SK-N-SH (cell line): ENCODE results near the gene BNIP3. TPM values are rescaled to one million over a fixed set of nuclear protein-coding genes. Genes with fewer than 3 reads are reported as not detected.

ENCODE experiments used
- CTCF ChIA-PET: fragments of 300-600, 350-600 bp; formaldehyde crosslinking; extraction: SDS; loops from one replicate; lab custom pipeline; 2021; lab: Yijun Ruan, JAX
- POLR2A ChIA-PET: fragments of 350-600 bp; sonication (Branson Sonifier 250); formaldehyde crosslinking; extraction: SDS; loops from one replicate; lab custom pipeline; 2020; ENCODE audit warnings: antibody characterized with exemption, inconsistent platforms; lab: Yijun Ruan, JAX
- DNase-seq: peaks from one replicate; pipeline ENCODE4 v3.0.0; 2012
- H2AFZ ChIP-seq: fragments of 200-600 bp; sonication (generic); 2 replicates; pipeline ENCODE4 v1.8.1; 2016; ENCODE audit warnings: antibody characterized with exemption, mild to moderate bottlenecking, low read depth
- H3F3A ChIP-seq: fragments of 200-600 bp; sonication (generic); replicated peaks from 2 replicates; pipeline ENCODE3; 2016; ENCODE audit warnings: antibody characterized with exemption, mild to moderate bottlenecking; ENCODE audit not compliant: insufficient read depth
- H3K27ac ChIP-seq, 2 experiments: fragments of 200-500 bp in 1 of 2; fragments of 200-600 bp in 1 of 2; sonication (Bioruptor generic) in 1 of 2; sonication (generic), shearing (Covaris generic) in 1 of 2; 2 replicates each; pipeline versions ENCODE4 v1.5.1 to v1.6.1; 2014 to 2016; ENCODE audit warnings: low read depth in 2 of 2, inconsistent platforms in 1 of 2, low read length in 1 of 2, mild to moderate bottlenecking in 1 of 2, mixed read lengths in 1 of 2
- H3K27me3 ChIP-seq: fragments of 200-600 bp; sonication (generic), shearing (Covaris generic); 2 replicates; pipeline ENCODE4 v1.6.1; 2016; ENCODE audit warnings: mixed run types; ENCODE audit not compliant: insufficient read depth
- H3K36me3 ChIP-seq, 2 experiments: fragments of 200-500 bp in 1 of 2; fragments of 200-600 bp in 1 of 2; sonication (Bioruptor generic) in 1 of 2; sonication (generic) in 1 of 2; replicated peaks in 1 of 2; 2 replicates each; pipeline versions ENCODE3 to v1.5.1; 2014 to 2016; ENCODE audit warnings: low read length in 1 of 2, mild to moderate bottlenecking in 1 of 2; ENCODE audit not compliant: insufficient read depth in 2 of 2, control insufficient read depth in 1 of 2
- H3K4me1 ChIP-seq, 2 experiments: fragments of 200-500 bp in 1 of 2; fragments of 200-600 bp in 1 of 2; sonication (Bioruptor generic) in 1 of 2; sonication (generic), shearing (Covaris generic) in 1 of 2; 2 replicates each; pipeline versions ENCODE4 v1.5.1 to v1.6.1; 2014 to 2016; ENCODE audit warnings: low read depth in 1 of 2, low read length in 1 of 2, mixed run types in 1 of 2; ENCODE audit not compliant: insufficient read depth in 2 of 2, control insufficient read depth in 1 of 2
- H3K4me2 ChIP-seq: fragments of 200-600 bp; sonication (generic), shearing (Covaris generic); 2 replicates; pipeline ENCODE4 v1.6.1; 2017; ENCODE audit warnings: mixed run types
- H3K4me3 ChIP-seq, 2 experiments: fragments of 200-500 bp in 1 of 2; fragments of 200-600 bp in 1 of 2; sonication (Bioruptor generic) in 1 of 2; sonication (generic), shearing (Covaris generic) in 1 of 2; 2 replicates each; pipeline versions ENCODE4 v1.5.1 to v1.8.1; 2014 to 2016; ENCODE audit warnings: low read depth in 2 of 2, inconsistent platforms in 1 of 2, low read length in 1 of 2, mild to moderate bottlenecking in 1 of 2, mixed read lengths in 1 of 2, moderate library complexity in 1 of 2
- H3K79me2 ChIP-seq: fragments of 200-600 bp; sonication (generic); 2 replicates; pipeline ENCODE4 v1.8.1; 2017; ENCODE audit warnings: mild to moderate bottlenecking; ENCODE audit not compliant: insufficient read depth
- H3K9ac ChIP-seq: fragments of 200-600 bp; sonication (generic); 2 replicates; pipeline ENCODE4 v1.6.1; 2017; ENCODE audit warnings: mixed run types
- H3K9me2 ChIP-seq: fragments of 200-600 bp; sonication (generic); 2 replicates; pipeline ENCODE4 v1.6.1; 2017; ENCODE audit warnings: mixed run types
- H3K9me3 ChIP-seq: fragments of 200-600 bp; sonication (generic); 2 replicates; pipeline ENCODE4 v1.6.1; 2017; ENCODE audit warnings: mixed run types, mild to moderate bottlenecking, moderate library complexity
- H4K20me1 ChIP-seq: fragments of 200-600 bp; sonication (generic); 2 replicates; pipeline ENCODE4 v1.6.1; 2017; ENCODE audit warnings: mild to moderate bottlenecking, mixed run types; ENCODE audit not compliant: insufficient read depth
- CHD2 ChIP-seq: fragments of 150-350 bp; IDR thresholded peaks from 2 replicates; pipeline ENCODE4 v1.6.1; 2018; ENCODE audit warnings: low read length; ENCODE audit not compliant: partially characterized antibody
- CTCF ChIP-seq: fragments of 200-600 bp; sonication (generic); IDR thresholded peaks from 2 replicates; pipeline ENCODE4 v1.6.1; 2017; ENCODE audit warnings: antibody characterized with exemption, mild to moderate bottlenecking, moderate library complexity
- EP300 ChIP-seq, 2 experiments: IDR thresholded peaks; 2 replicates each; pipeline versions ENCODE4 v1.4.0 to v1.6.1; 2012; ENCODE audit warnings: borderline replicate concordance in 1 of 2, low read depth in 1 of 2, low read length in 1 of 2
- EZH2phosphoT487 ChIP-seq: fragments of 200-600 bp; sonication (generic); IDR thresholded peaks from 2 replicates; pipeline ENCODE4 v1.6.1; 2017; ENCODE audit warnings: low read depth, mixed run types, mild to moderate bottlenecking, antibody characterized with exemption, moderate library complexity, borderline replicate concordance
- FOSL2 ChIP-seq: IDR thresholded peaks from 2 replicates; pipeline ENCODE4 v1.4.0; 2012; ENCODE audit warnings: low read depth, mild to moderate bottlenecking, moderate library complexity, borderline replicate concordance
- GABPA ChIP-seq: IDR thresholded peaks from 2 replicates; pipeline ENCODE4 v1.4.0; 2012; ENCODE audit warnings: low read depth, mild to moderate bottlenecking
- GATA2 ChIP-seq: sonication (generic); formaldehyde crosslinking; IDR thresholded peaks from 2 replicates; pipeline ENCODE4 v1.5.0; 2020; ENCODE audit warnings: mild to moderate bottlenecking, missing genetic modification reagents
- JUND ChIP-seq: IDR thresholded peaks from 2 replicates; pipeline ENCODE4 v1.4.0; 2012
- MXI1 ChIP-seq: IDR thresholded peaks from 2 replicates; pipeline ENCODE4 v1.6.1; 2012; ENCODE audit warnings: mild to moderate bottlenecking, low read depth, low read length, improper control_type of control experiment
- POLR2AphosphoS5 ChIP-seq: IDR thresholded peaks from 2 replicates; pipeline ENCODE4 v1.6.1; 2012; ENCODE audit warnings: low read depth, low read length
- REST ChIP-seq: IDR thresholded peaks from 2 replicates; pipeline ENCODE4 v1.6.1; 2012; ENCODE audit warnings: mild to moderate bottlenecking, low read depth, low read length, moderate library complexity
- RFX5 ChIP-seq: IDR thresholded peaks from 2 replicates; pipeline ENCODE4 v1.6.1; 2012; ENCODE audit warnings: mild to moderate bottlenecking, improper control_type of control experiment, low read length
- SIN3A ChIP-seq: IDR thresholded peaks from 2 replicates; pipeline ENCODE4 v1.6.1; 2012; ENCODE audit warnings: low read depth, mild to moderate bottlenecking, low read length, moderate library complexity, borderline replicate concordance
- SMC3 ChIP-seq: IDR thresholded peaks from 2 replicates; pipeline ENCODE4 v1.6.1; 2012; ENCODE audit warnings: low read depth, low read length, improper control_type of control experiment
- TCF12 ChIP-seq: IDR thresholded peaks from 2 replicates; pipeline ENCODE4 v1.4.0; 2012
- TEAD4 ChIP-seq: IDR thresholded peaks from 2 replicates; pipeline ENCODE4 v1.4.0; 2012; ENCODE audit warnings: mild to moderate bottlenecking, borderline replicate concordance; ENCODE audit not compliant: insufficient read depth
- WGBS: methylation state at CpG from one replicate; pipeline ENCODE4 v1.1.6; 2017; ENCODE audit warnings: low lambda C conversion rate; 5-methylcytosine and 5-hydroxymethylcytosine counted together
- polyA plus RNA-seq, 3 experiments: library from polyadenylated mRNA; depleted of rRNA; stranded (reverse); fragments of >200 nt; gene quantifications; 2 replicates each; pipeline ENCODE4 v1.2.3, GENCODE V29; 2012
- TF ChIP-seq, protein P1 (sequence below): IDR thresholded peaks from 2 replicates; pipeline ENCODE4 v1.4.0; 2012; ENCODE audit warnings: low read depth, borderline replicate concordance

BNIP3 gene
- polyA plus RNA-seq, 1 of the 3 experiments (the other 2 are of a cell fraction), result 40.3 TPM

GRCh38 chr10:131970946-131971345 lies 10.8 kb downstream of the BNIP3 start:
- peaks cover 0 to 20% of the 10 kb centered on the region in 2 experiments; a peak in 2 of 4 replicates for H3K4me1 ChIP-seq
- TF ChIP-seq SMC3 (no peak), GATA2 (no peak), MXI1 (no peak), POLR2AphosphoS5 (no peak), RFX5 (no peak), TEAD4 (no peak), TCF12 (no peak), REST (no peak), CTCF (no peak), FOSL2 (no peak), EP300 (IDR thresholded peaks at IDR 0.05; ENCODE audit: borderline replicate concordance in 1 of 2, low read depth in 1 of 2, low read length in 1 of 2) (no peak), CHD2 (no peak), EZH2phosphoT487 (no peak), JUND (no peak), GABPA (no peak), SIN3A (no peak)
- TF ChIP-seq, protein P1, sequence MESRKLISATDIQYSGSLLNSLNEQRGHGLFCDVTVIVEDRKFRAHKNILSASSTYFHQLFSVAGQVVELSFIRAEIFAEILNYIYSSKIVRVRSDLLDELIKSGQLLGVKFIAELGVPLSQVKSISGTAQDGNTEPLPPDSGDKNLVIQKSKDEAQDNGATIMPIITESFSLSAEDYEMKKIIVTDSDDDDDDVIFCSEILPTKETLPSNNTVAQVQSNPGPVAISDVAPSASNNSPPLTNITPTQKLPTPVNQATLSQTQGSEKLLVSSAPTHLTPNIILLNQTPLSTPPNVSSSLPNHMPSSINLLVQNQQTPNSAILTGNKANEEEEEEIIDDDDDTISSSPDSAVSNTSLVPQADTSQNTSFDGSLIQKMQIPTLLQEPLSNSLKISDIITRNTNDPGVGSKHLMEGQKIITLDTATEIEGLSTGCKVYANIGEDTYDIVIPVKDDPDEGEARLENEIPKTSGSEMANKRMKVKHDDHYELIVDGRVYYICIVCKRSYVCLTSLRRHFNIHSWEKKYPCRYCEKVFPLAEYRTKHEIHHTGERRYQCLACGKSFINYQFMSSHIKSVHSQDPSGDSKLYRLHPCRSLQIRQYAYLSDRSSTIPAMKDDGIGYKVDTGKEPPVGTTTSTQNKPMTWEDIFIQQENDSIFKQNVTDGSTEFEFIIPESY, result no peak
- TF ChIP-seq, all 33 proteins: peak for 0
- POLR2A ChIA-PET, result no interaction called here
- no peak for DNase-seq
- WGBS, result 95% methylated on average over 14 of the region's 18 CpGs
- no peak overlapping the region for H3K27ac ChIP-seq
- CTCF ChIA-PET, result no interaction called here
- no peaks in the 10 kb centered on the region for H3F3A ChIP-seq
- H3K27me3 ChIP-seq, result no peaks in the 10 kb centered on the region
- no peak overlapping the region for H3K9ac ChIP-seq
- no peak overlapping the region for H3K4me3 ChIP-seq
- no peak overlapping the region for H2AFZ ChIP-seq
- peaks cover 17 to 51% of the 10 kb centered on the region in 2 experiments for H3K36me3 ChIP-seq
- H3K4me2 ChIP-seq, result no peak overlapping the region
- H3K79me2 ChIP-seq, result peaks cover 57% of the 10 kb centered on the region; the same call in 1 of the 2 replicates
- H3K9me3 ChIP-seq, result no peaks in the 10 kb centered on the region
- H4K20me1 ChIP-seq, result peaks cover 42% of the 10 kb centered on the region
- H3K9me2 ChIP-seq, result no peaks in the 10 kb centered on the region
